IMR-90 (cell line): ENCODE measurements around the gene PCGF6. TPM values are rescaled to one million over a fixed set of nuclear protein-coding genes. Genes with fewer than 3 reads are reported as not detected.
A peak's percentile ranks its signal among the peaks of the same experiment; 100 is the strongest.

ENCODE experiments used
- ATAC-seq: fragments of 200-7000 bp; cut with Tn5 transposase; 2 replicates; pipeline ENCODE4 v1.9.1; 2020; ENCODE audit warnings: low read depth, mild to moderate bottlenecking, moderate library complexity
- BruUV-seq: library from RNA; stranded (reverse); fragments of 400-500 nt; replicated peaks from 2 replicates; lab custom pipeline; 2021; lab: Mats Ljungman, UMichigan
- CTCF ChIA-PET: fragments of 300-600 bp; formaldehyde crosslinking; extraction: SDS; loops from one replicate; lab custom pipeline; 2021; ENCODE audit warnings: antibody characterized with exemption; lab: Yijun Ruan, JAX
- POLR2A ChIA-PET: fragments of 300-600 bp; sonication (Branson Sonifier 250); formaldehyde crosslinking; loops from one replicate; lab custom pipeline; 2022; ENCODE audit warnings: antibody characterized with exemption; ENCODE audit not compliant: unreplicated experiment; lab: Charles Lee
- DNase-seq: peaks from one replicate; pipeline ENCODE4 v3.0.0; 2013
- H2AFZ ChIP-seq: replicated peaks from 2 replicates; pipeline ENCODE3; 2013; ENCODE audit warnings: low read length, mild to moderate bottlenecking; ENCODE audit not compliant: poor library complexity
- H2AK5ac ChIP-seq: 2 replicates; pipeline ENCODE4 v1.6.1; 2013; ENCODE audit warnings: low read depth, low read length, inconsistent platforms
- H2AK9ac ChIP-seq: replicated peaks from 2 replicates; pipeline ENCODE3; 2013; ENCODE audit warnings: mild to moderate bottlenecking, low read depth, low read length, moderate library complexity; ENCODE audit not compliant: poor library complexity
- H2BK120ac ChIP-seq: 2 replicates; pipeline ENCODE4 v1.6.1; 2013; ENCODE audit warnings: low read depth, low read length, inconsistent platforms
- H2BK15ac ChIP-seq: 3 replicates; pipeline ENCODE4 v1.6.1; 2013; ENCODE audit warnings: low read depth, low read length, inconsistent platforms
- H2BK20ac ChIP-seq: 2 replicates; pipeline ENCODE4 v1.6.1; 2013; ENCODE audit warnings: low read depth, mild to moderate bottlenecking, inconsistent platforms, low read length, moderate library complexity
- H2BK5ac ChIP-seq: 2 replicates; pipeline ENCODE4 v1.6.1; 2013; ENCODE audit warnings: mild to moderate bottlenecking, low read depth, low read length, inconsistent platforms; ENCODE audit not compliant: poor library complexity, severe bottlenecking
- H3K14ac ChIP-seq: replicated peaks from 2 replicates; pipeline ENCODE4 v1.6.1; 2013; ENCODE audit warnings: low read depth, low read length, inconsistent platforms
- H3K18ac ChIP-seq: 2 replicates; pipeline ENCODE4 v1.6.1; 2013; ENCODE audit warnings: low read depth, low read length, control low read depth
- H3K23ac ChIP-seq: 2 replicates; pipeline ENCODE4 v1.6.1; 2013; ENCODE audit warnings: low read depth, low read length, inconsistent platforms
- H3K27ac ChIP-seq: 2 replicates; pipeline ENCODE4 v1.5.1; 2013; ENCODE audit warnings: mild to moderate bottlenecking, control low read depth, low read length; ENCODE audit not compliant: insufficient read depth
- H3K27me3 ChIP-seq: 2 replicates; pipeline ENCODE4 v1.6.1; 2013; ENCODE audit warnings: low read length; ENCODE audit not compliant: control insufficient read depth, insufficient read depth
- H3K36me3 ChIP-seq: 2 replicates; pipeline ENCODE4 v1.6.1; 2013; ENCODE audit warnings: low read length, mixed read lengths; ENCODE audit not compliant: control insufficient read depth, insufficient read depth
- H3K4ac ChIP-seq: 2 replicates; pipeline ENCODE4 v1.6.1; 2013; ENCODE audit warnings: low read depth, low read length, inconsistent platforms
- H3K4me1 ChIP-seq: 2 replicates; pipeline ENCODE4 v1.6.1; 2013; ENCODE audit warnings: low read length, mixed read lengths; ENCODE audit not compliant: control insufficient read depth, insufficient read depth
- H3K4me2 ChIP-seq: 2 replicates; pipeline ENCODE4 v1.6.1; 2013; ENCODE audit warnings: low read depth, mild to moderate bottlenecking, control low read depth, low read length, moderate library complexity
- H3K4me3 ChIP-seq: 2 replicates; pipeline ENCODE4 v1.5.1; 2013; ENCODE audit warnings: low read depth, mild to moderate bottlenecking, control low read depth, low read length, moderate library complexity; ENCODE audit not compliant: insufficient read depth
- H3K56ac ChIP-seq: 2 replicates; pipeline ENCODE4 v1.6.1; 2013; ENCODE audit warnings: low read length, inconsistent platforms; ENCODE audit not compliant: insufficient read depth; ENCODE audit errors: extremely low read depth
- H3K79me1 ChIP-seq, 2 experiments: 2 replicates each; pipeline ENCODE4 v1.6.1; 2013; ENCODE audit warnings: low read length in 2 of 2, inconsistent platforms in 1 of 2, low read depth in 1 of 2
- H3K9ac ChIP-seq: 2 replicates; pipeline ENCODE4 v1.6.1; 2013; ENCODE audit warnings: low read depth, low read length, control low read depth
- H3K9me1 ChIP-seq: 2 replicates; pipeline ENCODE4 v1.6.1; 2013; ENCODE audit warnings: low read length, inconsistent platforms; ENCODE audit not compliant: insufficient read depth
- H3K9me3 ChIP-seq: 2 replicates; pipeline ENCODE4 v1.6.1; 2013; ENCODE audit warnings: low read length; ENCODE audit not compliant: control insufficient read depth, insufficient read depth
- H4K20me1 ChIP-seq: 2 replicates; pipeline ENCODE4 v1.6.1; 2013; ENCODE audit warnings: low read length, inconsistent platforms; ENCODE audit not compliant: insufficient read depth
- H4K5ac ChIP-seq: 2 replicates; pipeline ENCODE4 v1.6.1; 2013; ENCODE audit warnings: mild to moderate bottlenecking, low read depth, low read length, control low read depth
- H4K8ac ChIP-seq, 2 experiments: 2 replicates each; pipeline ENCODE4 v1.6.1; 2013; ENCODE audit warnings: low read depth in 2 of 2, low read length in 2 of 2, control low read depth in 1 of 2, inconsistent platforms in 1 of 2
- H4K91ac ChIP-seq: 2 replicates; pipeline ENCODE4 v1.6.1; 2013; ENCODE audit warnings: low read depth, low read length, inconsistent platforms; ENCODE audit not compliant: insufficient read depth
- BHLHE40 ChIP-seq: fragments of 150-350 bp; IDR thresholded peaks from 2 replicates; pipeline ENCODE4 v1.6.1; 2016; ENCODE audit warnings: mild to moderate bottlenecking, low read depth, low read length
- CHD1 ChIP-seq: IDR thresholded peaks from 2 replicates; pipeline ENCODE4 v1.6.1; 2012; ENCODE audit warnings: low read depth, low read length, improper control_type of control experiment
- ELK1 ChIP-seq: fragments of 150-350 bp; IDR thresholded peaks from 2 replicates; pipeline ENCODE4 v1.6.1; 2016; ENCODE audit warnings: low read depth, mild to moderate bottlenecking, low read length, moderate library complexity, borderline replicate concordance
- NFE2L2 ChIP-seq: fragments of 150-350 bp; IDR thresholded peaks from 2 replicates; pipeline ENCODE4 v1.6.1; 2016; ENCODE audit warnings: low read depth, mild to moderate bottlenecking, low read length
- SMC3 ChIP-seq: fragments of 150-350 bp; IDR thresholded peaks from 2 replicates; pipeline ENCODE4 v1.6.1; 2016; ENCODE audit warnings: low read depth, mild to moderate bottlenecking, antibody characterized with exemption, low read length, moderate library complexity
- USF2 ChIP-seq: fragments of 150-350 bp; IDR thresholded peaks from 2 replicates; pipeline ENCODE4 v1.6.1; 2017; ENCODE audit warnings: mild to moderate bottlenecking, antibody characterized with exemption, low read length, low read depth
- WGBS, 2 experiments: methylation state at CpG; one replicate each; pipeline versions ENCODE4 v1.1.5 to v1.1.7; 2013; ENCODE audit warnings: missing lambda C conversion rate in 2 of 2; ENCODE audit not compliant: insufficient read length in 1 of 2; ENCODE audit errors: extremely low coverage in 2 of 2; 5-methylcytosine and 5-hydroxymethylcytosine counted together
- dilution Hi-C: fragments of 300-500 bp; cut with HindIII; formaldehyde crosslinking; loops from one replicate; pipeline ENCODE4 v1.14.3; 2018; ENCODE audit warnings: low sequenced_read_pairs; ENCODE audit not compliant: unreplicated experiment
- in situ Hi-C: fragments of 300-500 bp; cut with MboI; formaldehyde crosslinking; loops from 3 replicates; pipeline ENCODE4 v1.14.3; 2019; ENCODE audit warnings: low sequenced_read_pairs, inconsistent platforms, mixed read lengths
- intact Hi-C: fragments of 100-400 bp; cut with micrococcal nuclease; formaldehyde crosslinking; loops from 2 replicates; pipeline ENCODE4 v1.10.0; 2022
- polyA plus RNA-seq, 3 experiments: library from polyadenylated mRNA; depleted of rRNA; stranded (reverse); fragments of >200 nt; gene quantifications; 2 replicates each; pipeline ENCODE4 v1.2.3, GENCODE V29; 2012; ENCODE audit warnings: low replicate concordance in 1 of 3
- total RNA-seq: library from RNA; depleted of rRNA; stranded (reverse); fragments of >200 nt; gene quantifications from 2 replicates; pipeline ENCODE4 v1.2.3, GENCODE V29; 2012

PCGF6 gene
- total and polyA plus RNA-seq, 2 of the 4 experiments (the other 2 are of a cell fraction): 4.9 to 6.5 TPM

GRCh38 chr10:103395754-103396066 lies 44.8 kb upstream of the PCGF6 start:
- in situ Hi-C loops: no loop called here
- Histone ChIP-seq H2AK9ac (peak overlapping the region; percentile 97), H2BK15ac (no peak overlapping the region), H3K4ac (peak overlapping the region; percentile 77), H3K4me1 (peaks cover 8% of the 10 kb centered on the region), H4K5ac (peak overlapping the region; percentile 62), H2BK120ac (no peak overlapping the region), H3K36me3 (peaks cover 17% of the 10 kb centered on the region), H3K27me3 (no peaks in the 10 kb centered on the region), H3K4me2 (peak overlapping the region; percentile 93), H3K23ac (peak overlapping the region; percentile 90), H3K4me3 (peak overlapping the region; percentile 95), H3K14ac (peak overlapping the region; percentile 89), H3K18ac (no peak overlapping the region), H4K20me1 (peaks cover 5% of the 10 kb centered on the region; the same call in 1 of the 2 replicates), H3K9me1 (peaks cover 2% of the 10 kb centered on the region; the same call in 1 of the 2 replicates), H4K8ac (peak overlapping the region; percentile 51 to 81), H2AK5ac (peak overlapping the region; percentile 72), H3K79me1 (peaks cover 29 to 50% of the 10 kb centered on the region in 2 experiments), H2BK20ac (no peak overlapping the region), H3K27ac (peak overlapping the region; percentile 76), H3K56ac (peak overlapping the region; percentile 70), H3K9ac (peak overlapping the region; percentile 78), H2AFZ (peak overlapping the region; percentile 93), H2BK5ac (peak overlapping the region; percentile 52), H4K91ac (peak overlapping the region; percentile 66), H3K9me3 (no peaks in the 10 kb centered on the region)
- TF ChIP-seq BHLHE40 (no peak), NFE2L2 (no peak), ELK1 (no peak), CHD1 (no peak), USF2 (no peak), SMC3 (no peak)
- ChIA-PET POLR2A (interaction anchor here (0.6 kb wide), 1 partner anchor 8 kb away, joined by 4 read pairs; no protein-coding TSS in a partner anchor), CTCF (no interaction called here)
- dilution Hi-C loops: no loop called here
- DNase-seq: peak; percentile 7
- intact Hi-C loops: loop anchor here (1.0 kb wide), 1 partner anchor 44 kb away; the partner anchor contains the start of gene PCGF6
- BruUV-seq: no TSS peak
- no peak; the same call in 1 of the 2 replicates for ATAC-seq
- WGBS, 2 experiments: 0% methylated on average over 4 of the region's 11 CpGs; no CpG with 5 or more reads in 1 of the 2 experiments
